Naive thymus-derived CD8-positive, alpha-beta T cell (primary cell): ENCODE measurements around the gene PDE4D. TPM values are rescaled to one million over a fixed set of nuclear protein-coding genes. Genes with fewer than 3 reads are reported as not detected.

Experiments used
- ATAC-seq, 2 donors: fragments of 150-1000 bp; cut with Tn5 transposase in 1 of 2; sonication (Bioruptor Pico), chemical (Tn5 transposase) in 1 of 2; 1 replicate in 1 of 2; 2 replicates in 1 of 2; pipeline ENCODE4 v1.10.0; 2021; ENCODE audit warnings: mild to moderate bottlenecking in 2 of 2, moderate library complexity in 2 of 2
- POLR2A ChIA-PET: fragments of 350-600 bp; sonication (Branson Sonifier 250); formaldehyde crosslinking; loops from one replicate; lab custom pipeline; 2021; ENCODE audit warnings: antibody characterized with exemption; lab: Charles Lee
- DNase-seq, 10 donors: peaks; one replicate each; pipeline versions ENCODE4 v3.0.0 to v3.0.0-alpha.2; 2020 to 2022
- H3K27ac Mint-ChIP-seq, 10 donors: one replicate each; pipeline ENCODE4 v1.8.0; 2020 to 2022; ENCODE audit warnings: mild to moderate bottlenecking in 10 of 10, mixed read lengths in 10 of 10, moderate library complexity in 4 of 10, inconsistent platforms in 1 of 10
- H3K27me3 Mint-ChIP-seq, 5 donors: one replicate each; pipeline ENCODE4 v1.8.0; 2021 to 2022; ENCODE audit warnings: mixed read lengths in 5 of 5
- H3K36me3 Mint-ChIP-seq, 3 donors: one replicate each; pipeline ENCODE4 v1.8.0; 2020 to 2022; ENCODE audit warnings: mixed read lengths in 3 of 3, mild to moderate bottlenecking in 2 of 3, inconsistent platforms in 1 of 3
- H3K4me1 Mint-ChIP-seq, 4 donors: one replicate each; pipeline ENCODE4 v1.8.0; 2021 to 2022; ENCODE audit warnings: mixed read lengths in 4 of 4
- H3K4me3 Mint-ChIP-seq, 10 donors: one replicate each; pipeline ENCODE4 v1.8.0; 2020 to 2022; ENCODE audit warnings: mild to moderate bottlenecking in 10 of 10, mixed read lengths in 10 of 10, moderate library complexity in 6 of 10, inconsistent platforms in 1 of 10
- H3K9me3 Mint-ChIP-seq, 9 donors: one replicate each; pipeline ENCODE4 v1.8.0; 2020 to 2022; ENCODE audit warnings: mixed read lengths in 9 of 9, mild to moderate bottlenecking in 3 of 9, inconsistent platforms in 1 of 9, moderate library complexity in 1 of 9
- polyA plus RNA-seq, 3 donors: library from polyadenylated mRNA; unstranded; fragments of 300-500 nt; fragmentation: Illumina TruSeq; gene quantifications; one replicate each; pipeline ENCODE4 v1.2.3, GENCODE V29; 2021
- total RNA-seq, 8 experiments: library from RNA in 2 of 8; stranded (reverse) in 2 of 8; gene quantifications; one replicate each; pipeline ENCODE4 v1.2.3 and lab custom pipeline; 2021 to 2026

PDE4D gene
- total and polyA plus RNA-seq, 5 experiments from 2014 or later = 5.8 to 35.9 (median 8.8) TPM

- DNase-seq = no peak
- Mint-ChIP-seq H3K27ac (no peak overlapping the region), H3K27me3 (peaks cover 0 to 2% (median 0%) of the 10 kb centered on the region in 5 donors), H3K36me3 (peaks cover 0 to 4% (median 0%) of the 10 kb centered on the region in 3 donors), H3K4me1 (no peaks in the 10 kb centered on the region), H3K9me3 (peaks cover 0 to 12% (median 8%) of the 10 kb centered on the region in 9 donors), H3K4me3 (no peak overlapping the region)
- POLR2A ChIA-PET = no interaction called here
- no peak for ATAC-seq
Measured at GRCh38 chr5:59716966-59717500, 176.5 kb downstream of the PDE4D start.

GRCh38 chr5:59716029-59716428 is 177.5 kb downstream of the PDE4D start:
- peaks cover 0 to 4% (median 0%) of the 10 kb centered on the region in 3 donors for H3K36me3 Mint-ChIP-seq
- H3K4me1 Mint-ChIP-seq = no peaks in the 10 kb centered on the region
- peaks cover 0 to 2% (median 0%) of the 10 kb centered on the region in 5 donors for H3K27me3 Mint-ChIP-seq
- DNase-seq (no peak), ATAC-seq (no peak)
- H3K9me3 Mint-ChIP-seq = peaks cover 0 to 12% (median 8%) of the 10 kb centered on the region in 9 donors
- no peak overlapping the region for H3K4me3 Mint-ChIP-seq
- POLR2A ChIA-PET = no interaction called here
- H3K27ac Mint-ChIP-seq = no peak overlapping the region

- peaks cover 0 to 4% (median 0%) of the 10 kb centered on the region in 3 donors for H3K36me3 Mint-ChIP-seq
- peaks cover 0 to 2% (median 0%) of the 10 kb centered on the region in 5 donors for H3K27me3 Mint-ChIP-seq
- peaks cover 0 to 12% (median 8%) of the 10 kb centered on the region in 9 donors for H3K9me3 Mint-ChIP-seq
- no peak overlapping the region for H3K4me3 Mint-ChIP-seq
- POLR2A ChIA-PET = no interaction called here
- ATAC-seq = no peak
- no peaks in the 10 kb centered on the region for H3K4me1 Mint-ChIP-seq
- no peak overlapping the region for H3K27ac Mint-ChIP-seq
- DNase-seq = no peak
Measured at GRCh38 chr5:59715228-59715627, 178.3 kb downstream of the PDE4D start.

DNA sequence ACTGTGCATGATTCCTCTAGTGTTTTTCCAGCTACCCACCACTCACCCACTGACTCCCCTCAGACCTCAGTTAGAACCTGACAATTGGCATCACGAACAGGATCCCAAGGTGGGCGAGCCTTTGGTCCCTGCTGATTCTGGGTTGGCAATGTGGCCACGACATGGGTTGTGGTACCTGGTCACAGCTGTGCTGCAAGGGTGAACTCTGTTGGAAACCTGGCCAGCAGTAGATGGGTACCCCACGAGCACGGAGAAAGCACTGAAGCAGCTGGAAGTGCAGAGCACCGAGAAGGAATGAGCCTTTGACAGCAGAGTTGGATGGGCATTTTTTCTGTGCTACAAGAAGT is 180.1 kb downstream of the PDE4D start:
- H3K4me3 Mint-ChIP-seq = no peak overlapping the region
- DNase-seq (no peak), ATAC-seq (no peak)
- peaks cover 0 to 2% (median 0%) of the 10 kb centered on the region in 5 donors for H3K27me3 Mint-ChIP-seq
- no peaks in the 10 kb centered on the region for H3K4me1 Mint-ChIP-seq
- no peak overlapping the region for H3K27ac Mint-ChIP-seq
- peaks cover 0 to 12% (median 8%) of the 10 kb centered on the region in 9 donors for H3K9me3 Mint-ChIP-seq
- POLR2A ChIA-PET = no interaction called here
- peaks cover 0 to 4% (median 0%) of the 10 kb centered on the region in 3 donors for H3K36me3 Mint-ChIP-seq

DNA sequence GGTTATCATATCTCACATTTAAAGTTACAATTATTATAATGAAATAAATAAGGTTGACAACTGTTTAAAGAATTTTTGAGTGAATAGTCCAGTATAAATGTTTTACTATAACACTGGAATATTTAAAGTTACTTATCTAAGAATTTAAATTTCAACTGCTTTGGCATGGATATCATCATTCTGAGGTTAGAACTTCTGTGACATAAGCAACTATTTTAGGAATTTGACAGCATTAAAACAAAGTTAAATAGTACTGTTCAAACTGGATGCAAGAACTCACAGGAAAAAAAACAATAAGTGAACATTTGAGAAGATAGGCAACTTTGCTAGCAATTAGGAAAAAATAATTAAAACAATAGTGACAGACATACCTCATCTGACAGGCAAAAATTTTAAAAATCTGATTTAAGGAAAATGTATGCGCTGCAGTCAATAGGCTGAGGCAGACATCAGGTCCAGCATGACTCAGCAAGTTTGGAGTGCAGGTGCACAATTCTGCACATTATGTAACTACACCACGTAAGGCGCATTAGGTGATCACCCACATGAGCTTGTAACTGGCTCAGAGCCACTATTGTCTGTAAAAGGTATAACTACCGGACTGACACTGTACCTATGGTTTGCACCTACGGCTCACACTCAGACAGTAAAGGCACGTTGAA is 180.6 kb downstream of the PDE4D start:
- Mint-ChIP-seq H3K4me1 (no peaks in the 10 kb centered on the region), H3K36me3 (peaks cover 0 to 4% (median 0%) of the 10 kb centered on the region in 3 donors), H3K27ac (no peak overlapping the region), H3K4me3 (no peak overlapping the region), H3K27me3 (peaks cover 0 to 2% (median 0%) of the 10 kb centered on the region in 5 donors), H3K9me3 (peaks cover 0 to 12% (median 8%) of the 10 kb centered on the region in 9 donors)
- POLR2A ChIA-PET = no interaction called here
- ATAC-seq (no peak), DNase-seq (peak in 2 of 10 donors; percentile 6 to 10)

DNA sequence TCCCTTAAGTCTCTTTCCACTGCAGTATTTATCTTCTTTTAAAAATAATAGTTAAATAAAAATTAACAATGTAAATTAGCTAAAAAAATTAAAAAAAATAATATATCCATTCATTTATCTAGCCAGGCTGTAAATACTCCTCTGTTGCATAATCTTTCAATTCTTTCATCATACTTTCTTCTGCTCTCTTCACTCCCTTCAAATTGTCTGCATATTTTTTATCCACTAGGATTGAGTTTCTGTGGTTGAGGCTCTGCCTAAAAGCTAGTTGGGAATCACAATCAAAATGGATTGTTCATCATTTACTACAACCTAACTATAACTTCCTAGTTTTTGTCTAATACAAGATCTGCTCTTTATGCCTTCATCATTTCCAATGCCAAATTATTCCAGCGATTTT is 182.2 kb downstream of the PDE4D start:
- DNase-seq (no peak), ATAC-seq (no peak)
- H3K4me1 Mint-ChIP-seq = no peaks in the 10 kb centered on the region
- H3K4me3 Mint-ChIP-seq = no peak overlapping the region
- peaks cover 0 to 2% (median 0%) of the 10 kb centered on the region in 5 donors for H3K27me3 Mint-ChIP-seq
- no peak overlapping the region for H3K27ac Mint-ChIP-seq
- peaks cover 0 to 12% (median 7%) of the 10 kb centered on the region in 9 donors for H3K9me3 Mint-ChIP-seq
- POLR2A ChIA-PET = no interaction called here
- peaks cover 0 to 4% (median 0%) of the 10 kb centered on the region in 3 donors for H3K36me3 Mint-ChIP-seq

- H3K4me3 Mint-ChIP-seq = no peak overlapping the region
- H3K9me3 Mint-ChIP-seq = peaks cover 0 to 10% (median 5%) of the 10 kb centered on the region in 9 donors
- DNase-seq = no peak
- H3K4me1 Mint-ChIP-seq = no peaks in the 10 kb centered on the region
- peaks cover 0 to 2% (median 0%) of the 10 kb centered on the region in 5 donors for H3K27me3 Mint-ChIP-seq
- H3K36me3 Mint-ChIP-seq = peaks cover 0 to 4% (median 0%) of the 10 kb centered on the region in 3 donors
- POLR2A ChIA-PET = no interaction called here
- no peak overlapping the region for H3K27ac Mint-ChIP-seq
- no peak for ATAC-seq
Measured at GRCh38 chr5:59709846-59710245, 183.7 kb downstream of the PDE4D start.

DNA sequence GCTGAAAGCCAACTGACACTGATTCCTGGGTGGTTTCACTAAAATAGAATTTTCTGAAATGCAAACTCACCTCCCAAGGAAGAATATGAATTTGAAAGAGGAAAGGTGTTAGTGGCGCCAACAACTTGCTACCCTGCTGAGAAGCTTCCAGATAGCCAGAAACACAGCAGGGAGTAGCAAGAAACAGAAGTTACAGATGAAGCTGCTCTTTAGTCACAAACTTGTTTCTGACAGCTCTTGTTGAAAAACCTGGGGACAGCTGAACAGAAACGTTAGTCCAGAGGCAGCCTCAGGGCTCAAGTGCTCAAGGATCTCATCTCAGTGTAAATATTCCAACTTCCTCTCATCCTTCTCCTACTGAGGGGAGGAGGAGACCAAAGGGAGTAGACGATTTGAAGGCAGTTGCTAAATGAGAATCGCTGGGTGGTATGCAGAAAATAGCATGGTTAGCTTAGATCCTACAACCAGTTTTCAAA is 184.1 kb downstream of the PDE4D start:
- H3K4me1 Mint-ChIP-seq = no peaks in the 10 kb centered on the region
- H3K27ac Mint-ChIP-seq = no peak overlapping the region
- H3K27me3 Mint-ChIP-seq = peaks cover 0 to 2% (median 0%) of the 10 kb centered on the region in 5 donors
- peaks cover 0 to 10% (median 5%) of the 10 kb centered on the region in 9 donors for H3K9me3 Mint-ChIP-seq
- POLR2A ChIA-PET = no interaction called here
- H3K4me3 Mint-ChIP-seq = no peak overlapping the region
- ATAC-seq (no peak), DNase-seq (no peak)
- peaks cover 0 to 4% (median 0%) of the 10 kb centered on the region in 3 donors for H3K36me3 Mint-ChIP-seq

GRCh38 chr5:59704936-59705335 is 188.6 kb downstream of the PDE4D start:
- peaks cover 0 to 11% (median 2%) of the 10 kb centered on the region in 5 donors for H3K27me3 Mint-ChIP-seq
- H3K9me3 Mint-ChIP-seq = no peaks in the 10 kb centered on the region
- H3K36me3 Mint-ChIP-seq = no peaks in the 10 kb centered on the region
- DNase-seq = no peak
- H3K27ac Mint-ChIP-seq = no peak overlapping the region
- H3K4me1 Mint-ChIP-seq = no peaks in the 10 kb centered on the region
- POLR2A ChIA-PET = no interaction called here
- no peak overlapping the region for H3K4me3 Mint-ChIP-seq
- no peak for ATAC-seq

GRCh38 chr5:59703789-59704188 is 189.7 kb downstream of the PDE4D start:
- H3K36me3 Mint-ChIP-seq = no peaks in the 10 kb centered on the region
- H3K9me3 Mint-ChIP-seq = no peaks in the 10 kb centered on the region
- peaks cover 0 to 11% (median 2%) of the 10 kb centered on the region in 5 donors for H3K27me3 Mint-ChIP-seq
- H3K4me1 Mint-ChIP-seq = no peaks in the 10 kb centered on the region
- no peak overlapping the region for H3K4me3 Mint-ChIP-seq
- no peak overlapping the region for H3K27ac Mint-ChIP-seq
- POLR2A ChIA-PET = no interaction called here
- DNase-seq = no peak
- ATAC-seq = no peak

GRCh38 chr5:59698207-59699178 is 195.0 kb downstream of the PDE4D start:
- Mint-ChIP-seq H3K4me1 (no peaks in the 10 kb centered on the region), H3K36me3 (no peaks in the 10 kb centered on the region), H3K4me3 (no peak overlapping the region), H3K27ac (no peak overlapping the region), H3K27me3 (peaks cover 0 to 11% (median 0%) of the 10 kb centered on the region in 5 donors), H3K9me3 (no peaks in the 10 kb centered on the region)
- no peak for ATAC-seq
- DNase-seq = no peak
- POLR2A ChIA-PET = no interaction called here

DNA sequence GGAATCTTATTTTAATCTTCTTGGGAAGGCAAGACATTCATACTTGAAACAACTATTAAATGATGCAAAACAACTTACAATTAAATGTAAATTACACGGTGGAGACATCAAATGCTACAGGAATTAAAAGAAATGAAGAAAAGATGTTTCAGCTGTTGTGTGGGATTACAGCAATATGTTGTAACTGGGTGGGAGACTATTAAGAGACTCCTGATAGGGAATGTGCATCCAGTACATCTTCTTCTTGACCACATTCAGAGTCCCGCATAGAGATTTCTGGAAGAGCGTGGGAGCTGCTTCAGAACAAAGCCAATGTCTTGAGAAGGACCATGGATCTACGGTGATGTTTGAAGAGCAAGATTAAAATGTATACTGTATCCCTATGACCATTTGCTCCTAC is 199.1 kb downstream of the PDE4D start:
- H3K27ac Mint-ChIP-seq = no peak overlapping the region
- peaks cover 0 to 11% (median 0%) of the 10 kb centered on the region in 9 donors for H3K9me3 Mint-ChIP-seq
- H3K36me3 Mint-ChIP-seq = peaks cover 0 to 3% (median 0%) of the 10 kb centered on the region in 3 donors
- ATAC-seq (no peak), DNase-seq (no peak)
- POLR2A ChIA-PET = no interaction called here
- no peak overlapping the region for H3K4me3 Mint-ChIP-seq
- H3K4me1 Mint-ChIP-seq = no peaks in the 10 kb centered on the region
- peaks cover 0 to 3% (median 0%) of the 10 kb centered on the region in 5 donors for H3K27me3 Mint-ChIP-seq
